K562 (cell line): Measurements from ENCODE around the gene LEPROT. TPM values are rescaled to one million over a fixed set of nuclear protein-coding genes. Genes with fewer than 3 reads are reported as not detected.

Experiments
- CHD1 ChIP-seq: fragments of 200-600 bp; sonication (generic); IDR thresholded peaks from one replicate; pipeline ENCODE4 v1.6.1; 2012; ENCODE audit warnings: mild to moderate bottlenecking, moderate library complexity, low read length, inconsistent platforms
- DNMT1 ChIP-seq: fragments of 450-650 bp; IDR thresholded peaks from 2 replicates; pipeline ENCODE4 v1.6.1; 2016; ENCODE audit warnings: antibody characterized with exemption, mild to moderate bottlenecking
- EGR1 ChIP-seq: fragments of 450-650 bp; conservative IDR thresholded peaks from 2 replicates; pipeline ENCODE4 v1.6.1; 2017; ENCODE audit warnings: mild to moderate bottlenecking
- FOXM1 ChIP-seq, 2 experiments: fragments of 450-650 bp in 1 of 2; sonication (generic) in 1 of 2; formaldehyde crosslinking in 1 of 2; IDR thresholded peaks; 2 replicates each; pipeline versions ENCODE4 v1.6.1 to v1.9.0; 2017 to 2022; ENCODE audit warnings: low read depth in 2 of 2, mild to moderate bottlenecking in 2 of 2, missing genetic modification reagents in 1 of 2, moderate library complexity in 1 of 2
- HNRNPLL ChIP-seq: fragments of 200-400 bp; formaldehyde crosslinking; IDR thresholded peaks from 2 replicates; pipeline ENCODE4 v1.6.1; 2017; ENCODE audit warnings: low read length, low read depth, mild to moderate bottlenecking; ENCODE audit not compliant: poor library complexity, severe bottlenecking
- HOMEZ ChIP-seq: fragments of 250-450 bp; sonication (Bioruptor Pico); IDR thresholded peaks from 2 replicates; pipeline ENCODE4 v1.4.0; 2020; ENCODE audit warnings: mild to moderate bottlenecking, moderate library complexity
- KDM4B ChIP-seq, 2 experiments: fragments of 450-650 bp in 1 of 2; sonication (generic) in 1 of 2; IDR thresholded peaks; 2 replicates each; pipeline ENCODE4 v1.6.1; 2016 to 2017; ENCODE audit warnings: borderline replicate concordance in 2 of 2, antibody characterized with exemption in 1 of 2, low read depth in 1 of 2, mild to moderate bottlenecking in 1 of 2
- MTA1 ChIP-seq: fragments of 450-650 bp; IDR thresholded peaks from 2 replicates; pipeline ENCODE4 v1.6.1; 2017; ENCODE audit warnings: borderline replicate concordance
- NKRF ChIP-seq: fragments of 450-650 bp; IDR thresholded peaks from 2 replicates; pipeline ENCODE4 v1.6.1; 2016; ENCODE audit warnings: borderline replicate concordance
- POLR2A ChIP-seq: fragments of 450-650 bp; conservative IDR thresholded peaks from 2 replicates; pipeline ENCODE4 v1.6.1; 2016
- PPARD ChIP-seq: fragments of 250-450 bp; sonication (Bioruptor Pico); IDR thresholded peaks from 2 replicates; pipeline ENCODE4 v1.8.0; 2022; ENCODE audit warnings: inconsistent platforms, mild to moderate bottlenecking, moderate library complexity
- SMARCE1 ChIP-seq: fragments of 450-650 bp; IDR thresholded peaks from 2 replicates; pipeline ENCODE4 v1.7.1; 2016; ENCODE audit warnings: mild to moderate bottlenecking
- STAT5B ChIP-seq: fragments of 250-450 bp; sonication (Bioruptor Pico); IDR thresholded peaks from 2 replicates; pipeline ENCODE4 v1.8.0; 2021; ENCODE audit warnings: mild to moderate bottlenecking, inconsistent platforms
- SUPT5H ChIP-seq: fragments of 450-650 bp; IDR thresholded peaks from 2 replicates; pipeline ENCODE4 v1.6.1; 2016
- TCF7 ChIP-seq: sonication (generic); IDR thresholded peaks from 2 replicates; pipeline ENCODE4 v1.6.1; 2016; ENCODE audit warnings: antibody characterized with exemption, borderline replicate concordance
- ZNF584 ChIP-seq: fragments of 200-800 bp; sonication (Bioruptor generic); IDR thresholded peaks from 2 replicates; pipeline ENCODE4 v1.6.1; 2016; ENCODE audit warnings: low read depth, mild to moderate bottlenecking, missing genetic modification characterization, missing compliant biosample characterization
- polyA plus RNA-seq, 8 experiments: library from polyadenylated mRNA; depleted of rRNA in 4 of 8; stranded (reverse) in 5 of 8; unstranded in 3 of 8; fragments of >200 nt; fragmentation: Nextera tagmentation in 2 of 8; fragmentation: Illumina TruSeq in 1 of 8; extraction: Ambion mirVana in 2 of 8; extraction: Trizol in 1 of 8; gene quantifications; 2 replicates each; pipeline versions ENCODE4 v1.2.1 to v1.2.3, GENCODE V29; 2011 to 2014; ENCODE audit warnings: inconsistent platforms in 1 of 8, missing spikeins in 1 of 8
- total RNA-seq, 7 experiments: library from RNA; depleted of rRNA in 6 of 7; stranded (reverse); fragments of >200 nt in 6 of 7; fragmentation: Illumina TruSeq in 2 of 7; extraction: Trizol in 2 of 7; gene quantifications; 2 replicates each; pipeline versions ENCODE4 v1.2.1 to v1.2.3, GENCODE V29; 2011 to 2021; ENCODE audit warnings: low replicate concordance in 1 of 7
- TF ChIP-seq, protein P1 (sequence below): sonication (generic); formaldehyde crosslinking; IDR thresholded peaks from 2 replicates; pipeline ENCODE4 v1.8.1; 2023; ENCODE audit warnings: mild to moderate bottlenecking, missing genetic modification reagents
- TF ChIP-seq, protein P2 (sequence below): fragments of 250-450 bp; sonication (Bioruptor Pico); IDR thresholded peaks from 2 replicates; pipeline ENCODE4 v1.5.0; 2020; ENCODE audit warnings: mild to moderate bottlenecking
- TF ChIP-seq, protein P3 (sequence below), 3 experiments: IDR thresholded peaks in 2 of 3; conservative IDR thresholded peaks in 1 of 3; 2 replicates each; pipeline ENCODE4 v1.5.1; 2011 to 2012; ENCODE audit warnings: low read length in 3 of 3, mild to moderate bottlenecking in 3 of 3, control low read depth in 2 of 3, improper control_type of control experiment in 1 of 3, inconsistent platforms in 1 of 3, low read depth in 1 of 3, mixed read lengths in 1 of 3, moderate library complexity in 1 of 3; ENCODE audit not compliant: insufficient read depth in 2 of 3

The LEPROT gene
- total and polyA plus RNA-seq, 9 of the 15 experiments (the other 6 are each of a cell fraction or from before 2014, with no cell fraction given): 28.1 to 97.5 (median 45.8) TPM

GRCh38 chr1:65479554-65480204, 59.2 kb downstream of the LEPROT start (continued):
- TF ChIP-seq HOMEZ (CRISPR knock-in tag) (no peak), STAT5B (CRISPR knock-in tag) (no peak), CHD1 (peak; percentile 69), MTA1 (no peak), DNMT1 (no peak; the same call in 1 of the 2 replicates), PPARD (no peak), NKRF (peak; percentile 32; the same call in 1 of the 2 replicates), TCF7 (no peak), HNRNPLL (no peak), KDM4B (IDR thresholded peaks at IDR 0.05; ENCODE audit: borderline replicate concordance in 2 of 2, low read depth in 1 of 2) (no peak), SUPT5H (0 out of 2 replicates have a peak, but pooled peaks have one; percentile 33), SMARCE1 (0 out of 2 replicates have a peak, but pooled peaks have one; percentile 36), EGR1 (no peak), FOXM1 (IDR thresholded peaks at IDR 0.05; ENCODE audit: low read depth) (no peak), FOXM1 (CRISPR knock-in tag; IDR thresholded peaks at IDR 0.05; ENCODE audit: low read depth) (no peak), POLR2A (peak; percentile 58), ZNF584 (CRISPR knock-in tag) (no peak)
- TF ChIP-seq, protein P1, sequence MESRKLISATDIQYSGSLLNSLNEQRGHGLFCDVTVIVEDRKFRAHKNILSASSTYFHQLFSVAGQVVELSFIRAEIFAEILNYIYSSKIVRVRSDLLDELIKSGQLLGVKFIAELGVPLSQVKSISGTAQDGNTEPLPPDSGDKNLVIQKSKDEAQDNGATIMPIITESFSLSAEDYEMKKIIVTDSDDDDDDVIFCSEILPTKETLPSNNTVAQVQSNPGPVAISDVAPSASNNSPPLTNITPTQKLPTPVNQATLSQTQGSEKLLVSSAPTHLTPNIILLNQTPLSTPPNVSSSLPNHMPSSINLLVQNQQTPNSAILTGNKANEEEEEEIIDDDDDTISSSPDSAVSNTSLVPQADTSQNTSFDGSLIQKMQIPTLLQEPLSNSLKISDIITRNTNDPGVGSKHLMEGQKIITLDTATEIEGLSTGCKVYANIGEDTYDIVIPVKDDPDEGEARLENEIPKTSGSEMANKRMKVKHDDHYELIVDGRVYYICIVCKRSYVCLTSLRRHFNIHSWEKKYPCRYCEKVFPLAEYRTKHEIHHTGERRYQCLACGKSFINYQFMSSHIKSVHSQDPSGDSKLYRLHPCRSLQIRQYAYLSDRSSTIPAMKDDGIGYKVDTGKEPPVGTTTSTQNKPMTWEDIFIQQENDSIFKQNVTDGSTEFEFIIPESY (CRISPR knock-in tag): no peak
- TF ChIP-seq, protein P2, sequence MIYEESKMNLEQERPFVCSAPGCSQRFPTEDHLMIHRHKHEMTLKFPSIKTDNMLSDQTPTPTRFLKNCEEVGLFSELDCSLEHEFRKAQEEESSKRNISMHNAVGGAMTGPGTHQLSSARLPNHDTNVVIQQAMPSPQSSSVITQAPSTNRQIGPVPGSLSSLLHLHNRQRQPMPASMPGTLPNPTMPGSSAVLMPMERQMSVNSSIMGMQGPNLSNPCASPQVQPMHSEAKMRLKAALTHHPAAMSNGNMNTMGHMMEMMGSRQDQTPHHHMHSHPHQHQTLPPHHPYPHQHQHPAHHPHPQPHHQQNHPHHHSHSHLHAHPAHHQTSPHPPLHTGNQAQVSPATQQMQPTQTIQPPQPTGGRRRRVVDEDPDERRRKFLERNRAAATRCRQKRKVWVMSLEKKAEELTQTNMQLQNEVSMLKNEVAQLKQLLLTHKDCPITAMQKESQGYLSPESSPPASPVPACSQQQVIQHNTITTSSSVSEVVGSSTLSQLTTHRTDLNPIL (CRISPR knock-in tag): no peak
- TF ChIP-seq, protein P3, sequence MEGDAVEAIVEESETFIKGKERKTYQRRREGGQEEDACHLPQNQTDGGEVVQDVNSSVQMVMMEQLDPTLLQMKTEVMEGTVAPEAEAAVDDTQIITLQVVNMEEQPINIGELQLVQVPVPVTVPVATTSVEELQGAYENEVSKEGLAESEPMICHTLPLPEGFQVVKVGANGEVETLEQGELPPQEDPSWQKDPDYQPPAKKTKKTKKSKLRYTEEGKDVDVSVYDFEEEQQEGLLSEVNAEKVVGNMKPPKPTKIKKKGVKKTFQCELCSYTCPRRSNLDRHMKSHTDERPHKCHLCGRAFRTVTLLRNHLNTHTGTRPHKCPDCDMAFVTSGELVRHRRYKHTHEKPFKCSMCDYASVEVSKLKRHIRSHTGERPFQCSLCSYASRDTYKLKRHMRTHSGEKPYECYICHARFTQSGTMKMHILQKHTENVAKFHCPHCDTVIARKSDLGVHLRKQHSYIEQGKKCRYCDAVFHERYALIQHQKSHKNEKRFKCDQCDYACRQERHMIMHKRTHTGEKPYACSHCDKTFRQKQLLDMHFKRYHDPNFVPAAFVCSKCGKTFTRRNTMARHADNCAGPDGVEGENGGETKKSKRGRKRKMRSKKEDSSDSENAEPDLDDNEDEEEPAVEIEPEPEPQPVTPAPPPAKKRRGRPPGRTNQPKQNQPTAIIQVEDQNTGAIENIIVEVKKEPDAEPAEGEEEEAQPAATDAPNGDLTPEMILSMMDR (IDR thresholded peaks at IDR 0.05 in 2 of 3, conservative IDR thresholded peaks at IDR 0.05 in 1 of 3; ENCODE audit: insufficient read depth in 2 of 3, low read depth in 1 of 3, low read length in 3 of 3): no peak
